ENCODE results near the gene SORCS1.

The SORCS1 gene

DNA sequence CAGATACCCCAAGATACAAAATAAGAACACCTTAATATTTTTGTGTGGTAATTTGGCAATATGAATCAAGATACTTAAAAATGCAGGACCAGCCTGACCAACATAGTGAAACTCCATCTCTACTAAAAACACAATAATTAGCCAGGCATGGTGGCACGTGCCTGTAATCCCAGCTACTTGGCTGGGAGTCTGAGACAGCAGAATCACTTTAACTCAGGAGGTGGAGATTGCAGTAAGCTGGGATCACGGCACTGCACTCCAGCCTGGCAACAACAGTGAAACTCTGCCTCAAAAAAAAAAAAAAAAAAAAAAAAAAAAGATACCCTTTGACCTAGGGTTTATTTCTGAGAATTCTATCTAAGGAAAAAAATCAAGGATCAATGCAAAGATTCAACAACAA lies 450.7 kb downstream of the SORCS1 start:
- TF ChIP-seq CTCF (IDR thresholded peaks at IDR 0.05; ENCODE audit: insufficient read depth, low read depth, low read length, missing control alignments) = no peak
- no peak for DNase-seq (ENCODE audit: low read depth)
- H3K4me3 ChIP-seq (ENCODE audit: low read depth, low read length) = no peak overlapping the region

GRCh38 chr10:106712988-106713387 lies 451.5 kb downstream of the SORCS1 start:
- TF ChIP-seq CTCF (IDR thresholded peaks at IDR 0.05; ENCODE audit: insufficient read depth, low read depth, low read length, missing control alignments) = no peak

GRCh38 chr10:106711313-106711906 lies 453.1 kb downstream of the SORCS1 start:
- DNase-seq (ENCODE audit: low read depth) = peak; percentile 78
- TF ChIP-seq CTCF (IDR thresholded peaks at IDR 0.05; ENCODE audit: insufficient read depth, low read depth, low read length, missing control alignments) = peak; percentile 83
- no peak overlapping the region for H3K4me3 ChIP-seq (ENCODE audit: low read depth, low read length)

More at GRCh38 chr10:106712988-106713387, 451.5 kb downstream of the SORCS1 start:
- peak; percentile 53 for DNase-seq (ENCODE audit: low read depth)
- H3K4me3 ChIP-seq (ENCODE audit: low read depth, low read length) = no peak overlapping the region

DNA sequence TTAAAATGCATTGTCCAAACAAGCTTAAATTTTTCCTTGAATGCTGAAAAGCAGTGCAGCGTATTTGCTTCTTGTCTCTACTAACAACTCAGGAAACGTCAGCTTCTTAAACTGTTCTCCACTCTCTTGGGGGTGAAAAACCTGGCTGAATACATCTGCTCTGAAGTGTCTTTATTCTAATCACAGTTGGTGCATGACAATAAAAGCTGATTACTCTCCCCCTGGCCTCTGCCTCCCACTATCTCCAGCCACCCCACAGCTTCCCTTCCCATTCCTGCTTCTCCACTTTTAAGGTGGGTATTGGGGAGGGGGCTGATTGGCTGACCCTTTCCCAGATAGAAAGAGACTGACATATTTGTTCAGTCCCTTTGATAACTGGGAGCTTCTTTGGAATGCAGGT lies 456.0 kb downstream of the SORCS1 start:
- no peak overlapping the region for H3K4me3 ChIP-seq (ENCODE audit: low read depth, low read length)
- no peak for DNase-seq (ENCODE audit: low read depth)
- no peak for TF ChIP-seq CTCF (IDR thresholded peaks at IDR 0.05; ENCODE audit: insufficient read depth, low read depth, low read length, missing control alignments)

- no peak for TF ChIP-seq CTCF (IDR thresholded peaks at IDR 0.05; ENCODE audit: insufficient read depth, low read depth, low read length, missing control alignments)
- no peak overlapping the region for H3K4me3 ChIP-seq (ENCODE audit: low read depth, low read length)
- DNase-seq (ENCODE audit: low read depth) = no peak
Observed at GRCh38 chr10:106707657-106708056, 456.8 kb downstream of the SORCS1 start.

GRCh38 chr10:106706127-106706526 lies 458.4 kb downstream of the SORCS1 start:
- no peak for TF ChIP-seq CTCF (IDR thresholded peaks at IDR 0.05; ENCODE audit: insufficient read depth, low read depth, low read length, missing control alignments)
- H3K4me3 ChIP-seq (ENCODE audit: low read depth, low read length) = no peak overlapping the region
- no peak for DNase-seq (ENCODE audit: low read depth)

DNA sequence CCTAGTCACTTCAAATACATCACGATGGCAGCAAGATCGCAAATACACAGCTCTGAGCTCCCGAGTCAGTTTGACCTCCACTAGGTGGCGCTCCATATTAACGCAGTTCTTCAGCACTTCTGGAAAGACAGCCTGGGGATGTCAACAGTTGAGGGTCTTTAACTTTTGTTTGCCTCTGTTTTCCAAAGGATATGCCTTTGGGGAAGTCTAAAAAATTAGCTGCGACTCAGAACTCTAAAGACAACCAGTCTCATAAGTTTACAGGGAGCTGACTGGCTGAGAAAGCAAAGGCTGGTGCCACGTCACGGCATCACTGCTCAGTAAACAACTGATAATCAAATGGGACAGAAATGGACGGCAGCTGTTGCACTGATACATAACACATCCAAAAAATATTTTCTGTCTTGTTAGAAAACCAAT lies 458.8 kb downstream of the SORCS1 start:
- H3K4me3 ChIP-seq (ENCODE audit: low read depth, low read length) = no peak overlapping the region
- peak; percentile 82 for TF ChIP-seq CTCF (IDR thresholded peaks at IDR 0.05; ENCODE audit: insufficient read depth, low read depth, low read length, missing control alignments)
- DNase-seq (ENCODE audit: low read depth) = peak; percentile 79

Data from GM12865 (cell line).